ENCODE results near the gene ZGRF1. TPM values are rescaled to one million over a fixed set of nuclear protein-coding genes. Genes with fewer than 3 reads are reported as not detected.
"Not testable (repeated sequence)": the region's sequence is repeated elsewhere in the genome, so short reads cannot be mapped to it uniquely, and the experiment has no call there.

Gene ZGRF1
- total RNA-seq, 4 donors from 2014 or later, result 6.4 to 34.5 (median 8.1) TPM

GRCh38 chr4:112647785-112648184 lies 11.1 kb upstream of the ZGRF1 start:
- Histone ChIP-seq H3K9me3 (no peaks in the 10 kb centered on the region), H3K27ac (no peak overlapping the region), H3K4me1 (no peaks in the 10 kb centered on the region), H3K27me3 (no peaks in the 10 kb centered on the region), H3K36me3 (no peaks in the 10 kb centered on the region), H3K4me3 (no peak overlapping the region)
- intact Hi-C loops (cut with DNase I; ENCODE audit: low total_unique reads), result no loop called here
- TF ChIP-seq CTCF (IDR thresholded peaks at IDR 0.05), result no peak
- TF ChIP-seq POLR2A (IDR thresholded peaks at IDR 0.05), result no peak
- DNase-seq, result no peak

GRCh38 chr4:112646632-112647537 lies 10.2 kb upstream of the ZGRF1 start:
- Histone ChIP-seq H3K9me3 (no peaks in the 10 kb centered on the region), H3K36me3 (no peaks in the 10 kb centered on the region), H3K4me1 (no peaks in the 10 kb centered on the region), H3K27me3 (no peaks in the 10 kb centered on the region), H3K27ac (no peak overlapping the region), H3K4me3 (no peak overlapping the region)
- no peak for DNase-seq
- intact Hi-C loops (cut with DNase I; ENCODE audit: low total_unique reads), result no loop called here
- TF ChIP-seq CTCF (IDR thresholded peaks at IDR 0.05) (no peak), POLR2A (IDR thresholded peaks at IDR 0.05) (no peak)

GRCh38 chr4:112645541-112646329 lies 9.0 kb upstream of the ZGRF1 start:
- Histone ChIP-seq H3K9me3 (no peaks in the 10 kb centered on the region), H3K36me3 (no peaks in the 10 kb centered on the region), H3K4me3 (no peak overlapping the region), H3K4me1 (no peaks in the 10 kb centered on the region), H3K27me3 (no peaks in the 10 kb centered on the region), H3K27ac (no peak overlapping the region)
- no peak for TF ChIP-seq CTCF (IDR thresholded peaks at IDR 0.05)
- no peak for TF ChIP-seq POLR2A (IDR thresholded peaks at IDR 0.05)
- DNase-seq, result no peak
- intact Hi-C loops (cut with DNase I; ENCODE audit: low total_unique reads), result no loop called here

GRCh38 chr4:112644595-112645535 lies 8.2 kb upstream of the ZGRF1 start:
- H3K36me3 ChIP-seq; DNase-seq; intact Hi-C loops (cut with DNase I; ENCODE audit: low total_unique reads); H3K4me1 ChIP-seq; H3K27me3 ChIP-seq; H3K9me3 ChIP-seq; H3K4me3 ChIP-seq; H3K27ac ChIP-seq: not testable (repeated sequence)

GRCh38 chr4:112642526-112642925 lies 5.8 kb upstream of the ZGRF1 start:
- no peak for TF ChIP-seq CTCF (IDR thresholded peaks at IDR 0.05)
- no peak for TF ChIP-seq POLR2A (IDR thresholded peaks at IDR 0.05)
- H3K27ac ChIP-seq, result no peak overlapping the region
- no peaks in the 10 kb centered on the region for H3K27me3 ChIP-seq
- intact Hi-C loops (cut with DNase I; ENCODE audit: low total_unique reads), result no loop called here
- H3K4me1 ChIP-seq, result peaks cover 0 to 6% of the 10 kb centered on the region in 2 donors
- H3K9me3 ChIP-seq, result no peaks in the 10 kb centered on the region
- no peak overlapping the region for H3K4me3 ChIP-seq
- DNase-seq, result no peak
- H3K36me3 ChIP-seq, result no peaks in the 10 kb centered on the region

All from uterus (tissue), 4 donors.